Measurements from ENCODE around the gene HPD. TPM values are rescaled to one million over a fixed set of nuclear protein-coding genes. Genes with fewer than 3 reads are reported as not detected.

HPD gene
- polyA plus RNA-seq, 1 of the 3 experiments (the other 2 are of a cell fraction) = 1.9 TPM

DNA sequence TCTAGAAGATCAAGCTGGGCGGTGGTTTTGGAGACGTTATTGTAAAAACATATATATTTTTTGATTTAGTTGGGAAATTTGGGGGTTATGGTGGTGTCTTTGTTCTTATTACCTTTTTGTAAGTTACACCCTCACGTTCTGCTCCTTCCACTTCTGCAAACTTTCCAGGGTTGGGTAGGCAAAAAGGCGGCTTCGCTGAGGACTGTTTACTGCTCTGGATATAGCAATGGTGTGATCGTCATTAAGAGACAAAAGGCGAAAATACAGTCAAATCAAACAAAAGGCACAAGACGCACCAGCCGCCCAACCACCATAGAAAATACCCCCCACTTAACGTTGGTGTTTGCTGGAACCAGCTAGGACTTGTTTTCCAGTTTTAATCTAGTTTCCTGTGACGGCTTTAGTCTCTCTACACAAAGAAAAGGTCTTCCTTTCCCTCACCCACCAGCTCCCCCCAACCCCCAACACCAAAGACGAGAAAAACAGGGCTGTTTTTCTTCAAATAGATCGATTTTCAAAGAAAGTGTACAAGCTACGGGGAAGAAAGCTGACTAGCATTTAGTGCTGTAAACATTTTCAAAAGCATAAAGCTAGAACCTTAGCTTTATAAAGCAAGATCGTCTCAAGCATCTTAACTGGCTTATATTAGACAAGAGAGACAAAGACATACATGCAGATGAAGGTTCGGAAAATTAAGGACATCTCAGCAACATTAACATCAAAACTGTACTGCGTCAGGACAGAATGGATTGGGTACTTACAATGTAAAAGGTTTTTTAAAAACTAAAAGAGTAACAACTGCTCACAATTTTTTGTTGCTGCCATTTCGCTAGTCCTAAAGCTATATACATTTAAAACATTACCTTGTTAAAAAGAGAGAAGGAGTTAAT, 56.8 kb downstream of the HPD start:
- Histone ChIP-seq H3K79me2 (ENCODE audit: insufficient read depth) (peaks cover 72% of the 10 kb centered on the region), H3K9me2 (no peaks in the 10 kb centered on the region), H3K9me3 (no peaks in the 10 kb centered on the region), H3K27ac (ENCODE audit: low read depth in 2 of 2, low read length in 1 of 2) (peak overlapping the region; percentile 98 to 99), H3K9ac (peak overlapping the region; percentile 88), H3K36me3 (replicated peaks in 1 of 2; ENCODE audit: control insufficient read depth in 1 of 2, insufficient read depth in 2 of 2, low read length in 1 of 2) (peaks cover 7% of the 10 kb centered on the region in 2 experiments), H3K27me3 (ENCODE audit: insufficient read depth) (no peaks in the 10 kb centered on the region), H2AFZ (ENCODE audit: low read depth) (no peak overlapping the region), H3K4me3 (ENCODE audit: low read depth in 2 of 2, low read length in 1 of 2) (peak overlapping the region; percentile 70 to 73), H3K4me2 (peak overlapping the region; percentile 77), H3K4me1 (ENCODE audit: control insufficient read depth in 1 of 2, insufficient read depth in 2 of 2, low read depth in 1 of 2, low read length in 1 of 2) (peaks cover 26 to 39% of the 10 kb centered on the region in 2 experiments), H4K20me1 (ENCODE audit: insufficient read depth) (peaks cover 8% of the 10 kb centered on the region), H3F3A (replicated peaks; ENCODE audit: insufficient read depth) (peaks cover 41% of the 10 kb centered on the region)
- TF ChIP-seq RAD21 (IDR thresholded peaks at IDR 0.05; ENCODE audit: low read length) (no peak), POLR2AphosphoS5 (IDR thresholded peaks at IDR 0.05; ENCODE audit: low read depth, low read length) (peak; percentile 50; the same call in 1 of the 2 replicates)
- TF ChIP-seq, protein P1, sequence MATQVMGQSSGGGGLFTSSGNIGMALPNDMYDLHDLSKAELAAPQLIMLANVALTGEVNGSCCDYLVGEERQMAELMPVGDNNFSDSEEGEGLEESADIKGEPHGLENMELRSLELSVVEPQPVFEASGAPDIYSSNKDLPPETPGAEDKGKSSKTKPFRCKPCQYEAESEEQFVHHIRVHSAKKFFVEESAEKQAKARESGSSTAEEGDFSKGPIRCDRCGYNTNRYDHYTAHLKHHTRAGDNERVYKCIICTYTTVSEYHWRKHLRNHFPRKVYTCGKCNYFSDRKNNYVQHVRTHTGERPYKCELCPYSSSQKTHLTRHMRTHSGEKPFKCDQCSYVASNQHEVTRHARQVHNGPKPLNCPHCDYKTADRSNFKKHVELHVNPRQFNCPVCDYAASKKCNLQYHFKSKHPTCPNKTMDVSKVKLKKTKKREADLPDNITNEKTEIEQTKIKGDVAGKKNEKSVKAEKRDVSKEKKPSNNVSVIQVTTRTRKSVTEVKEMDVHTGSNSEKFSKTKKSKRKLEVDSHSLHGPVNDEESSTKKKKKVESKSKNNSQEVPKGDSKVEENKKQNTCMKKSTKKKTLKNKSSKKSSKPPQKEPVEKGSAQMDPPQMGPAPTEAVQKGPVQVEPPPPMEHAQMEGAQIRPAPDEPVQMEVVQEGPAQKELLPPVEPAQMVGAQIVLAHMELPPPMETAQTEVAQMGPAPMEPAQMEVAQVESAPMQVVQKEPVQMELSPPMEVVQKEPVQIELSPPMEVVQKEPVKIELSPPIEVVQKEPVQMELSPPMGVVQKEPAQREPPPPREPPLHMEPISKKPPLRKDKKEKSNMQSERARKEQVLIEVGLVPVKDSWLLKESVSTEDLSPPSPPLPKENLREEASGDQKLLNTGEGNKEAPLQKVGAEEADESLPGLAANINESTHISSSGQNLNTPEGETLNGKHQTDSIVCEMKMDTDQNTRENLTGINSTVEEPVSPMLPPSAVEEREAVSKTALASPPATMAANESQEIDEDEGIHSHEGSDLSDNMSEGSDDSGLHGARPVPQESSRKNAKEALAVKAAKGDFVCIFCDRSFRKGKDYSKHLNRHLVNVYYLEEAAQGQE (IDR thresholded peaks at IDR 0.05; ENCODE audit: low read depth, low read length) = no peak
- ChIA-PET POLR2A (interaction anchor here (1.2 to 3.4 kb wide), 3 partner anchors 9 to 87 kb away, joined by 3 to 30 read pairs (median 3); partner anchors contain the start of gene PSMD9), CTCF (interaction anchor here (0.7 to 18.3 kb wide), 6 partner anchors 7 to 86 kb away, joined by 3 to 675 read pairs (median 10); partner anchors contain the start of genes PSMD9, RHOF and SETD1B)
- DNase-seq = no peak
- 4% methylated on average over 18 of the region's 18 CpGs for WGBS (ENCODE audit: low lambda C conversion rate)

GRCh38 chr12:121800694-121801594, 57.7 kb downstream of the HPD start:
- H3K27ac ChIP-seq (ENCODE audit: low read depth in 2 of 2, low read length in 1 of 2) = peak overlapping the region; percentile 98 to 99
- peaks cover 50% of the 10 kb centered on the region for H3F3A ChIP-seq (replicated peaks; ENCODE audit: insufficient read depth)
- H3K9me2 ChIP-seq = no peaks in the 10 kb centered on the region
- DNase-seq = peak; percentile 62
- H2AFZ ChIP-seq (ENCODE audit: low read depth) = no peak overlapping the region
- H3K4me2 ChIP-seq = peak overlapping the region; percentile 77
- H3K9me3 ChIP-seq = no peaks in the 10 kb centered on the region
- TF ChIP-seq YY1 (IDR thresholded peaks at IDR 0.05; ENCODE audit: low read depth) (peak; percentile 85), EP300 (IDR thresholded peaks at IDR 0.05; ENCODE audit: borderline replicate concordance in 1 of 2, low read depth in 1 of 2, low read length in 1 of 2) (0 out of 4 replicates have a peak, but pooled peaks of 1 of the 2 experiments have one; percentile 7), TAF1 (IDR thresholded peaks at IDR 0.05; ENCODE audit: borderline replicate concordance, low read depth, low read length) (peak; percentile 81), SMC3 (IDR thresholded peaks at IDR 0.05; ENCODE audit: low read depth, low read length) (no peak), JUND (IDR thresholded peaks at IDR 0.05) (no peak), NRF1 (IDR thresholded peaks at IDR 0.05; ENCODE audit: low read depth, low read length) (peak; percentile 28; the same call in 1 of the 2 replicates), POLR2AphosphoS5 (IDR thresholded peaks at IDR 0.05; ENCODE audit: low read depth, low read length) (peak; percentile 55; the same call in 1 of the 2 replicates), RAD21 (IDR thresholded peaks at IDR 0.05; ENCODE audit: low read length) (no peak)
- TF ChIP-seq, protein P1 (IDR thresholded peaks at IDR 0.05; ENCODE audit: low read depth, low read length) = peak; percentile 14; the same call in 1 of the 2 replicates
- WGBS (ENCODE audit: low lambda C conversion rate) = 4% methylated on average over 18 of the region's 86 CpGs
- H3K79me2 ChIP-seq (ENCODE audit: insufficient read depth) = peaks cover 72% of the 10 kb centered on the region
- peaks cover 30 to 38% of the 10 kb centered on the region in 2 experiments for H3K4me1 ChIP-seq (ENCODE audit: control insufficient read depth in 1 of 2, insufficient read depth in 2 of 2, low read depth in 1 of 2, low read length in 1 of 2)
- H3K36me3 ChIP-seq (replicated peaks in 1 of 2; ENCODE audit: control insufficient read depth in 1 of 2, insufficient read depth in 2 of 2, low read length in 1 of 2) = peaks cover 9 to 11% of the 10 kb centered on the region in 2 experiments
- H3K4me3 ChIP-seq (ENCODE audit: low read depth in 2 of 2, low read length in 1 of 2) = peak overlapping the region; percentile 70 to 73
- H4K20me1 ChIP-seq (ENCODE audit: insufficient read depth) = no peaks in the 10 kb centered on the region; the same call in 1 of the 2 replicates
- ChIA-PET CTCF (interaction anchor here (0.7 to 18.3 kb wide), 5 partner anchors 6 to 87 kb away, joined by 3 to 675 read pairs (median 15); partner anchors contain the start of genes PSMD9, RHOF and SETD1B), POLR2A (interaction anchor here (1.2 to 3.4 kb wide), 3 partner anchors 10 to 87 kb away, joined by 3 to 30 read pairs (median 5); no protein-coding TSS in a partner anchor)
- H3K27me3 ChIP-seq (ENCODE audit: insufficient read depth) = no peaks in the 10 kb centered on the region
- H3K9ac ChIP-seq = peak overlapping the region; percentile 88
